ENCODE results near the gene MAGEA8. TPM values are rescaled to one million over a fixed set of nuclear protein-coding genes. Genes with fewer than 3 reads are reported as not detected.

MAGEA8 gene
- total and polyA plus RNA-seq, 8 donors: not detected

GRCh38 chrX:149841929-149842328, 39.1 kb upstream of the MAGEA8 start:
- TF ChIP-seq CTCF (IDR thresholded peaks at IDR 0.05): no peak
- intact Hi-C loops (cut with DNase I): no loop called here
- no peaks in the 10 kb centered on the region for H3K4me1 ChIP-seq
- no peaks in the 10 kb centered on the region for H3K36me3 ChIP-seq
- no peak overlapping the region for H3K4me3 ChIP-seq
- FAIRE-seq: no peak
- peaks cover 0 to 7% (median 0%) of the 10 kb centered on the region in 4 donors for H3K27me3 ChIP-seq
- 92 to 95% methylated on average over 2 of the region's 2 CpGs for WGBS, 2 donors
- ATAC-seq: no peak
- DNase-seq: no peak
- no peaks in the 10 kb centered on the region for H3K9me3 ChIP-seq
- no peak overlapping the region for H3K27ac ChIP-seq

GRCh38 chrX:149845385-149845784, 35.6 kb upstream of the MAGEA8 start:
- no peaks in the 10 kb centered on the region for H3K4me1 ChIP-seq
- no peak overlapping the region for H3K27ac ChIP-seq
- no peak for DNase-seq
- H3K36me3 ChIP-seq: no peaks in the 10 kb centered on the region
- no peak for FAIRE-seq
- TF ChIP-seq CTCF (IDR thresholded peaks at IDR 0.05): no peak
- 69 to 89% methylated on average over 1 of the region's 1 CpG for WGBS, 2 donors
- peaks cover 0 to 7% (median 0%) of the 10 kb centered on the region in 4 donors for H3K27me3 ChIP-seq
- no peak for ATAC-seq
- H3K9me3 ChIP-seq: no peaks in the 10 kb centered on the region
- intact Hi-C loops (cut with DNase I): no loop called here
- H3K4me3 ChIP-seq: no peak overlapping the region

DNA sequence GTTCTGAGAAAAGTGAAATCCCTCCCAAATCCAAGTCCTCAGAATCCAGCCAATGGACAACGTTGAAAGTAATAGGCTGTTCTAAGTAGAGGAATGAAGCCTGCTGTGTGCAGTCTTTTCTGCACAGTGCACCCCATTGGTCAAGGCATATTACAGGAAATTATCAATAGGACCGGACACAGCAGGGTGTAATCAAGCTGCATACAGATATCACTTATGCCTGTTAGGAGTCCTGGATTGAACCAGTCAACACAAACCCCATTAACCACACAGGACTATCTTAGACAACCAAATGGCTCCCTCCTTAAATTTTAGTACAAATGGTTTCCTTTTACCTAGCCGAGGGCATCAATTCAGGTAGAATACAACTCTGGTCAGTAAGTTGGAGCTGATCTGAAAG, 34.2 kb upstream of the MAGEA8 start:
- H3K4me3 ChIP-seq: no peak overlapping the region
- DNase-seq: no peak
- no peak for ATAC-seq
- H3K4me1 ChIP-seq: no peaks in the 10 kb centered on the region
- H3K27me3 ChIP-seq: peaks cover 0 to 13% (median 0%) of the 10 kb centered on the region in 4 donors
- FAIRE-seq: no peak
- intact Hi-C loops (cut with DNase I): no loop called here
- 64 to 71% methylated on average over 3 of the region's 3 CpGs for WGBS, 2 donors
- H3K27ac ChIP-seq: no peak overlapping the region
- no peak for TF ChIP-seq CTCF (IDR thresholded peaks at IDR 0.05)
- H3K9me3 ChIP-seq: no peaks in the 10 kb centered on the region
- H3K36me3 ChIP-seq: no peaks in the 10 kb centered on the region

DNA sequence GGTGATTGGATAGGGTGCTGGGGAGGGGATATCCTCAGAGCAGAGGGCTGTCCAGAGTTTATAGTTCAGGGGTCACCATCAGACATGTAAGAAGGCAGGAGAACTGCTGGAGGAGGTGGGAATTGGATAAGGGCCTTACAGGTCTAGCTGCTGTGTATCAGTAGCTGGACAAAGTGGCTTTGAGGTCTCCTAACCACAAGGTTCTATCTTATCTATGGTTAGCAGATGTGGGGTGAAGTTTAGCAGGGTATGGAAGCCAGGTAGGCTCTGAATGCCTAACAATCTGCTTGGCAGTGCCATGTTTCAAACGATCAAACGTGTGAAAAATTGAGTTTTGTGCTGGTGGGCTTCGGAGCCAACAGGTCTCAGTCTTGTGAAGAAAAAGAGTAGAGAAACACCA, 32.1 kb upstream of the MAGEA8 start:
- H3K4me3 ChIP-seq: no peak overlapping the region
- ATAC-seq (no peak), DNase-seq (no peak), FAIRE-seq (no peak)
- intact Hi-C loops (cut with DNase I): no loop called here
- H3K36me3 ChIP-seq: no peaks in the 10 kb centered on the region
- H3K9me3 ChIP-seq: no peaks in the 10 kb centered on the region
- no peak for TF ChIP-seq CTCF (IDR thresholded peaks at IDR 0.05)
- peaks cover 0 to 18% (median 0%) of the 10 kb centered on the region in 4 donors for H3K27me3 ChIP-seq
- WGBS, 2 donors: 69 to 83% methylated on average over 3 of the region's 3 CpGs
- H3K4me1 ChIP-seq: no peaks in the 10 kb centered on the region
- no peak overlapping the region for H3K27ac ChIP-seq

- DNase-seq (no peak), FAIRE-seq (no peak), ATAC-seq (no peak)
- no peak for TF ChIP-seq CTCF (IDR thresholded peaks at IDR 0.05)
- Histone ChIP-seq H3K4me1 (no peaks in the 10 kb centered on the region), H3K4me3 (no peak overlapping the region), H3K27me3 (peaks cover 0 to 19% (median 0%) of the 10 kb centered on the region in 4 donors), H3K9me3 (no peaks in the 10 kb centered on the region), H3K36me3 (no peaks in the 10 kb centered on the region), H3K27ac (no peak overlapping the region)
- WGBS, 2 donors: 71 to 74% methylated on average over 2 of the region's 2 CpGs
- intact Hi-C loops (cut with DNase I): no loop called here
Observed at GRCh38 chrX:149849787-149850186, 31.2 kb upstream of the MAGEA8 start.

Measured in pancreas (tissue), 10 donors.